Stimulated activated CD8-positive, alpha-beta memory T cell treated with anti-CD3 and anti-CD28 coated beads, Interleukin-7, amount 100 ng/mL, for 1 hour (primary cell): ENCODE data around the gene NUPR1.
A peak's percentile ranks its signal among the peaks of the same experiment; 100 is the strongest.
"Not testable (repeated sequence)": the region's sequence is repeated elsewhere in the genome, so short reads cannot be mapped to it uniquely, and the experiment has no call there.

ENCODE experiments used
- DNase-seq, 2 donors: peaks; one replicate each; pipeline ENCODE4 v3.0.0-alpha.2; 2020; ENCODE audit warnings: low read depth in 2 of 2

Gene NUPR1

DNA sequence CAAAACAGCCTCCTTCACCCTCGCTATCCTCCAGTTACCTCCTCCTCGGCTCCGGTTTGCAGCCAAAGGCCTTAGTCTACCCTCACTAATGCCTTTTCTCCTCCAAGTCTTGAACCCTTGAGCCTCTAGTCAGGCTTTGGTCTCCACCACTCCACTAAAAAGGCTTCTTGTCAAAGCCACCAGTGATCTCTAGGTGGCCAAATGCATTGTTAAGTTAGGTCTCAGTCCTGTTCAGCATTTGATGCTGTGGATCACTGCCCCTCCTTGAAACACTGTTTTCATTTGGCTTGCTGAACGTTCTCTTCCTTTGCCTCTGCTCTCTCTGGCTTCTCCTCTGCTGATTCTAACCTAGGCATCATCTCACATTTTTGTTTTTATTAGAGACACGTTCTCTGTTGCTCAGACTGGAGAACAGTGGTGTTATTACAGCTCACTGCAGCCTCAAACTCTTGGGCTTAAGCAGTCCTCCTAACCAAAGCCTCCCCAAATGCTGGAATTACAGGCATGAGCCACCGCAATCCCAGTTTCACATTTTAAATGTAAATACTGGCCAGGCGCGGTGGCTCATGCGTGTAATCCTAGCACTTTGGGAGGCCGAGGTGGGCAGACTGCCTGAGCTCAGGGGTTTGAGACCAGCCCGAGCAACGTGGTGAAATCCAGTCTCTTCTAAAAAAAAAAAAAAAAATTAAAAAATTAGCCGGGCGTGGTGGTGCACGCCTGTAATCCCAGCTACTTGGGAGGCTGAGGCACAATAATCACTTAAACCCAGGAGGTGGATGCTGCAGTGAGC lies 16.1 kb upstream of the NUPR1 start:
- no peak for DNase-seq

DNA sequence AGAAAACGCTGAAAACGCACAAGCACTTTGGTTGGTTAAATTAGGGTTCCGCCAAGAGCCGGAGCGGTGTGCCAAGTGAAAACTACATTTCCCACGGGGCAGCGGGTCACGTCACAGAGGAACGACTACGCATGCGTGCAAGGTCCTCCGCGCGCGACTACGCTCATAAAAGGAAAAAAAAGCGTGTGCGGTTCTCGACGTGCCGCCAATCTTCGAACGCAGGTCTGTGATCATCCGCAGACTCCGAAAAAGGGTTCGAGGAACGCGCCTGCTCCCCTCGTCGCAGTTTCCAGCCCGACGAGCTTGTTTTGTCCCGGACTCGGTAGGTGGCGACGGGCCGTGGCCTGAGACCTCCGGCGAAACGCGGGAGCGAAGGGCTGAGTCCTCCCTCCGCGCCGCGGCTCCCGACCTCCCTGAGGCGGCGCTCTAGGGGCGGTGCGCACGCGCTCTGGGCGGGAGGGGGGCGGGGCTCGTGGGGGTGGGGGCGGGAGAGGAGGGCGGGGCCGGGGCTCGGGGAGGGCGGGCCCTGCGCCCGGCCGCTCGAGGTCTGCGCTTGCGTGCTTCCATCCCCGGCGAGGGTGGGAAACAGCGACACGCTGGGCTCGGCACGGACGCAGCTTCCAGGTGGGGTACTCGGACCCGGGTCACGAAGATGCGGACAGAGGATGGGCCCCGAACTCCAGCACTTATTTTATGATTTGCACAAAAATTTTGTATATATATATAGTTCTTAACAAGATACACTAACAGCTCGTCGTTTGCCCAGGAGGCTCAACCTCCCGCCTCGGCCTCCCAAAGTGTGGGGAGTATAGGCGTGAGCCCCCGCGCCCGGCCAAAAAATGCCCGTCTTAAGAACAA lies 15.2 kb upstream of the NUPR1 start, which contains the start of gene SGF29:
SGF29 (plus strand) TSS at position 145 of the 858 bp plus-strand sequence. CDS start 27,150 bp downstream, outside the sequence.
- peak; percentile 84 to 85 for DNase-seq

DNA sequence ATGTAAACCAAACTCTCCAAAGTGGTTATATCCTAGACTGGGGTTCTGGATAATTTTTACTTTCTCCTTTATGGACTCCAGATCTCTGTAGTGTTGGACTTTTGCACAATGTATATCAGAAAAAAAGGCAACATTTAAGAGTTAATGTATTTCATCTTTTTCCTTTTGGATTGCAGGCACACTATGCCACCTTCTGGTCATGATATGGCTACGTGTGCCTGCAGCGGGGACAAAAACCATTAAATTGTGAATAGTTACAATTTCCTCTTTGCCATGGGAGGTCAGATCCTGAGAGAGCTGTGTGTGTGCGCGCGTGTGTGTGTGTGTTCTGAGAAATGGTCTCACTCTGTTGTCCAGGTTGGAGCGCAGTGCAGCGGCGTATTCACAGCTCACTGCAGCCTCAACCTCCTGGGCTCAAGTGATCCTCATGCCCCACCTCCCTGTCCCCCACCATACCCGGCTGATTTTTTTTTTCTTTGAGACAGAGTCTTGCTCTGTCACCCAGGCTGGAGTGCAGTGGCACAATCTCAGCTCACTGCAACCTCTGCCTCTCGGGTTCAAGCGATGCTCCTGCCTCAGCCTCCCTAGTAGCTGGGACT lies 10.6 kb upstream of the NUPR1 start:
- DNase-seq = no peak

DNA sequence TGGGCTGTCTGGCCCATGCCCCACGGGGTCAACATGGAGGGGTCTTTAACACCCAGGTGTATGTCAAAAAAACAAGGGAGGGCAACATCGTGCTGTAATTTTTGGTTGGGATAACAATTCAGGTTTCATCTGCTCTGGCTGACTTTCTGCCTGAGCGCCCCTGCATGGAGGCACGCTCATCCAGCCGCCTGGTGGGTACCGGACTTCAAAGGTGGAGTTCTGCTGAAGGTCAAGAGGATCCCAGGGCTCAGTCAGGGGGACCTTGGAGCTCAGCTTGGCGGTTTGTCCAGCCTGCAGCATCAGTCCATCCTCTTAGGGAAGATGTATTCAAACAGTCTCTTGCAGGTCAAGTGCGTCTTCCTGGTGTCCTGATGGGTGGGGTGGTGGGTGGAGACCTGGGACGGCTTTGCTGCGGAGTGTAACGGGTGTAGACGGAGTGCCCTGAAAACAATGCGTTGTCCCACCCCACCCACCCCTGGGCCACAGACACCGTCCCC lies 9.6 kb upstream of the NUPR1 start:
- DNase-seq = no peak

DNA sequence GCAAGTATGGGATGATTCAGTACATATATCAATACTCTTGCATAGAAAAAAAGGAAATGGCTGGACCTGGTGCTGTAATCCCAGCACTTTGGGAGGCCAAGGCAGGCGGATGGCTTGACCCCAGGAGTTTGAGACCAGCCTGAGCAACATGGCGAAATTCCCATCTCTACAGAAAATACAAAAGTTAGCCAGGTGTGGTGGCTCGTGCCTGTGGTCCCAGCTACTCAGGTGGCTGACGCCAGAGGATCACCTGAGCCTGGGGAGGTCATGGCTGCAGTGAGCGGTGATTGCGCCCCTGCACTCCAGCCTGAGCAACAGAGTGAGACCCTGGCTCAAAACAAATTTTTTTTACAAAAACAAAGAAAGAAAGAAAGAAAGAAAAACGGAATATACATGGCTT lies 7.9 kb upstream of the NUPR1 start:
- no peak for DNase-seq

DNA sequence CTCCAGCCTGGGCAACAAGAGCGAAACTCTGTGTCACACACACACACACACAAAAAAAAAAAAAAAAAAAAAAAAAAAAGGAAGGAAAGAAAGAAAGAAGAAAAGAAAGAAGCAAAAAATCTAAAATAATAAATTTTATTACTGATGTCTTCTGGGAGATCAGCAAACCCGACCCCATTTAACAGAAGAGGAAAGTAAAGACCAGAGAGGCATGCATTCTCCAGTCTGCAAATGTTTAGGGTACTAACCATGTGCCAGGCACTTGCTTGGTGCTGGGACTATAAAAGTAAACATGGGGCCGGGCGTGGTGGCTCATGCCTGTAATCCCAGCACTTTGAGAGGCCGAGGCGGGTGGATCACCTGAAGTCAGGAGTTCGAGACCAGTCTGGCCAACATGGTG lies 7.2 kb upstream of the NUPR1 start:
- DNase-seq = not testable (repeated sequence)

DNA sequence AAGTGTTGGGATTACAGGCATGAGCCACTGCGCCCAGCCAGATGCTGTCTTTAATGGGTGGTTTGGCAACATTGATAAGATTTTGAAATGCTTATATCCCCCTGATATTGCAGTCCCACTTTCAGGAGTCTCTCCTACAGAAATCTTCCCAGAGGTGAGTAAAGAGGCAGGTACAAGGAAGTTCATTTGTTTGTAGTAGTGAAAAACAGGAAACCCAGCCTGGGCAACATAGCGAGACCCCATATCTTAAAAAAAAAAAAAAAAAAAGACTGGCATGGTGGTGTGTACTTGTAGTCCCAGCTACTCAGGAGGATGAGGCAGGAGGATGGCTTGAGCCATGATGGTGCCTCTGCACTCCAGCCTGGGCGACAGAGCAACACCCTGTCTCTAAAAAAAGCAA lies 6.2 kb upstream of the NUPR1 start:
- no peak for DNase-seq

DNA sequence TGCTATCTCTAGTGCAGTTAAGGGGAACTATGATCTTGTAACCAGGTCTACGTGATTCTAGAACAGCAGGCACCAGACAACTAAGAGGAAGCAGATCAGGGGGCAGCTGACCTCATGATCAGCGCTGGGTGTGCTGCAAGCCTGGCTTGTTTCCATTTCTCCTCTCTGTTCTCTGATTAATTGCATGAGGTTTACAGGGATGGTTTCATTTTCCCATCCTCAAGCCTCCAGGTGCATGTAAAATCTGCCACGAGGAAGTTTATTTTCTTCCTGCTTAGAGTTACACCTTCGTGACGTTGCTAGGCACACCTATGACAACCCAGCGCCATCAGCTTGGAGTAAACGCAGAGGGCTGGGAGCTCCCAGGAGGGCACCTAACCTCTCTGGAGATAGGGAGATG lies 4.3 kb upstream of the NUPR1 start:
- no peak for DNase-seq

DNA sequence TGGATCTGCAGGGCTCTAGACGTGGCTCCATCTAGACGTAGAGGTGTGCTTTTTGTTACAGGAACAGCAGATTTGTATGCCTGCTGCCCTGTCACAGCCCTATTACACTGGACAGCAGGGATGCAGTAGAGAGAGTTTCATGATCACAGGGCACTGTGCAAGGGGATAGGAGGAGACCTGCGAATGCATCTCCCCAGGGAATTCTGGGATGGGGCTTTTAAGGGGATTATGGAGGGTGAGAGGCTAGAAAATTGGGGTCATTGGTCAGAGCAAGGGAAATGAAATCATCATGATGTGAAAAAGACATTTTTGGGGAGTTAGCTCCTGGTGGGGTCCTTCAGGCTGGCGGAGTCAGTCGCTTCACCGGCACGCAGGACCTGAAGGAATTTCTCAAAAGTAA lies 3.9 kb upstream of the NUPR1 start:
- DNase-seq = no peak

DNA sequence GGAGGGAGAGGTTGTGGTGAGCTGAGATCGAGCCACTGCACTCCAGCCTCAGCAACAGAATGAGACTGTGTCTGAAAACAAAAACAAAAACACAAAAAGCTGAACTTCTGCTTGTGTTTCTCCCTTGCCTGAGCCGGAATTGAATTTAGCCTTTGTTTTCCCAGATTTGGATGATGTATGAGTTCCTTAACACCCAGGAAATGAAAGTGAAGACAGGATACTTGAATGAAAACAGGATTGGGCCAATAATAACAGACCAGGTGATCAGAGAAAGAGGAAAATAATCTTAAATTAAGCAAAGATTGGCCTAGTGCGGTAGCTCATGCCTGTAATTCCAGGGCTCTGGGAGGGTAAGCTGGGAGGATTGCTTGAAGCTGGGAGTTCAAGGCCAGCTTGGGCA lies 1.6 kb upstream of the NUPR1 start:
- no peak for DNase-seq

DNA sequence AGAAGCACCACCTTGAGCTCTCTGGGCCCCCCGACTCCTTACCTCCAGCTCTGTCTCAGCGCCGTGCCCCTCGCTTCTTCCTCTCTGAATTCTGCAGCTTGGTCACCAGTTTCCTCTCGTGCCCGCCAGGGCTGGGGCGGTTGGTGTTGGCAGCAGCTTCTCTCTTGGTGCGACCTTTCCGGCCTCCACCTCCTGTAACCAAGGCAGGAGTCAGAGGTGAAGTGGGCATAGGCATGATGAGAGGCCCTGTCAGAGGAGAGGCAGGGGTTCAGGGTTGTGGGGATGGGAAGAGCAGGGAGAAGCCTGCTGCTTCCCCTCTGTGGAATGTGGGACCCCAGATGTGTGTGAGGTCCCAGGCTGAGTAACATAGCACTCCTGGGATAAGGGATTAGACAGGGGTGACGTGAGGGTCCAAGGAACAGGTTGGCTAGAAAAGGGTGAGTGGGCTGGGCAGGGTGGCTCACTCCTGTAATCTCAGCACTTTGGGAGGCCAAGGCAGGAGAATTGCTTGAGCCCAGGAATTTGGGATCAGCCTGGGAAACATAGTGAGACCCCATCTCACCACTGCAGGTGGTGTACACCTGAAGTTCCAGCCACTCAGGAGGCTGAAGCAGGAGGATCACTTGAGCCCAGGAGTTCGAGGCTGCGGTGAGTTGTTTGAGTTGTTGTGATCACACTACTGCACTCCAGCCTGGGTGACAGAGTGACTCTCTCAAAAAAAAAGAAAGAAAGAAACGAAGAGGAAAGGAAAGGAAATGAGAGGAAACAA lies 626 bp downstream of the NUPR1 start:
- no peak for DNase-seq

DNA sequence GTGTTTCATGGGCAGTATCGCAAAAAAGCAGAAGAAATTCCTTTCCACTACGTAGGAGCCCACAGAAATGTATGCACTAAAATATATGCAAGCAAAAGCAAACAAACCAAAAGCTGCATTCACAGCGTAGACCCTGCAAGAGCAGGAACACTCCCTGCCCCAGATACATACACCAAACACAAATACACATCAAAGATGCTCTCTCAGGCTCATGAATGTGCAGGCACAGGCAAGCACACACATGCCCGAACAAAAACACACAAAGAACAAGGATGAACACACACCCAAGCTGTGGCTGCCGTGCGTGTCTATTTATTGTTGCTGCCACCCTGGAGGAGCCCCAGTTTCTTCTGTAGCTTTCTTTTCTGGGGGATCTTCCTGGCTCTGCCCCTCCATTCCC lies 1.7 kb downstream of the NUPR1 start:
- DNase-seq = no peak

DNA sequence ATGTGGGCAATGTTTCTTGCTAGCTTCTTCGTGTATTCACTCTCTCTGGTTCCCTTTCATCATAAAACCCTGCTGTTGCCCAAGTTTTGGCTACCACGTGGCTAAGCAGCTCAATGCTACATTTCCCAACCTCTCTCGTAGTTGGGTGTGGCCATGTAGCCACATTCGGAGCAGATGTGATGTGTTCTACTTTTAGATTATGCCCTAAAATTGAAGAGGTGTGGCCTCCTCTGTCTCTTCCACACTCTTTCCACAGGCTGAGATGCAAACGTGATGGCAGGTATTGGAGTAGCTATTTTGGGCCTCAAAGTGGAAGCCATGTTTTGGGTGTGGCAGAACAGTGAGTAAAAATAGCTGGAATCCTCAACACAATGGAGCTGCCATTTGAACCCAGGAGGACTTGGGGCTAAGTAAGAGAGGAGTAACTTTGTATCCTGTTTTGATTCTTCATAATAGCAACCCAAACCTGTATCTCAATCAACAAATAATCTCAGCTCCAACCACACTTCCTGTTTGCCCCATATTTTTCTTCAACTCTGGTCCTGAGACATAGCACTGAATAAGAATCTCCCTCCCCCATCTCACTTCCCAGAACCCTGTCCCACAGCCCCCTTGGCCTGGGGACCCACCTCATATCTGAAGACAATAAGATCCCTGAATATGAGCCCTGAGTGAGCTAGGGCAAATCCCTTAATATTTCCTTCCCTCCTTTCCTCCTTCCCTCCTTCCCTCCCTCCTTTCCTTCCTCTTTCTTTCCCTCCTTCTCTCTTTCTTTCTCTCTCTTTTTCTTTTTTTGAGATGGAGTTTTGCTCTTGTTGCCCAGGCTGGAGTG lies 4.0 kb downstream of the NUPR1 start:
- no peak for DNase-seq

DNA sequence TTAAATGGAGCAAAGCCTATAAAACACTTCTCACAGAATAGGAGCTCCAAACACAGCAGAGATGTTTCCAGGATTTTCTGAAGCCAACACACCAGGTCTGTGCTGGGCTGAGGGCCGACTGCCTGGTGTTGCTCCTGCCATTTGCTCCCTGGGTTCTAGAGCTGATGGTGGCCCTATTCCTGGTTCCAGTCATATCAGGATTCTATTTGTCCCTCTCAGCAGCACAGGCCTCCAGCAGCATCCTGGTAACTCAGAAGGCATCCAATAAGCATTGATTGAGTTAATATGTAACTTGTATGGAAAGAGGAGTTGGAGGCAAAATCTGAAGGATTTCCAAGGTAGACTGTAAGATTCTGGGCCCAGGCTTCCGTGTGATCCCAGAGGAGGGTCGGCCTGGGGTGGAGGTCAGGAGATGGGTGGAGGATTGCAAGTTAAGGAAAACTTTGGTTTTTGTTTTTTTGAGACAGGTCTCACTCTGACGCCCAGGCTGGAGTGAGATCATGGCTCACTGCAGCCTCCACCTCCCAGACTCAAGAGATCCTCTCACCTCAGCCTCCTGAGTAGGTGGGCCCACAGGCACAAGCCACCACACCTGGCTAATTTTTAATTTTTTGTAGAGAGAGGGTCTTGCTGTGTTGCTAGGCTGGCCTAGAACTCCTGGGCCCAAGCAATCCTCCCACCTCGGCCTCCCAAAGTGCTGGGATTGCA lies 5.7 kb downstream of the NUPR1 start:
- no peak for DNase-seq

DNA sequence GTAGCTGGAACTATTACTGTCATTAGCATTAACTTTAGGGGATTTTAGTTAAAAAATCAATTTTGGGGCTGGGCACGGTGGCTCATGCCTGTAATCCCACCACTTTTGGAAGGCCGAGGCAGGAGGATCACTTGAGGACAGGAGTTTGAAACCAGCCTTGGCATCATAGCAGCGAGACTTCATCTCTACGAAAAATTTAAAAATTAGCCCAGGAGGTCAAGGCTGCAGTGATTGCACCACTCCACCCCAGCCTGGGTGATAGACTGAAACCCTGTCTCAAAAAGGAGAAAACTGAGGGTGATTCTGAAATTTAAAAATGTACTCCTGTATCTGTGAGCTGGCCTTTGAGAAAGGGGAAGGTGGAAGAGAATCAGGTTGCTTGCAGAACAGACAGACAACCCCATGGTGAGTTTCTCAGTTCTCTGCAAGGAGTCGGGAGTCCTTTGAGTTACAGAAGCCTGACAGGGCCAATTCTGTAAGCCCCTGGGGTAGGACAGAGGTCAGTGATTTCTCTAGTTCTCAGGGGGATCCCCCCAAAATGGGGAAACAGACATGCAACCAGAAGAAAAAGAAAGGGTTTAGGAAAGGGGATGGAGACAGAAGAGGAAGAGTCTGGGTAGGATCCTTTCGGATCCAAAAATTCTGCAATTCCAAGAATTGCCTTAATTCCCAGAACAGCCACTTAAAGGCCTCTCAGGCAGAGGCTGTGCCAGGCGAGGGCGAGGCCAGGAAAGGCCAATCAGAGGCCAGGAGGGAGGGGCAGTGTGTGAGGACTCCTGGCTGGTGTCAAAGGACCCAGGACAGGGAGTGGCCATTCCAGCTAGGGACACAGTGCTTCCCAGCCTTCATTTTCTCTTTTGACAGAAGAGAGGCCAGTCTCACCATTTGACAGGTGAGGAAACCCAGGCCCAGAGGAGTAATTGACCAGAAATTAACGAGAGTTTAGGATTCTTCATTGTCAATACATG lies 6.7 kb downstream of the NUPR1 start:
- no peak for DNase-seq

DNA sequence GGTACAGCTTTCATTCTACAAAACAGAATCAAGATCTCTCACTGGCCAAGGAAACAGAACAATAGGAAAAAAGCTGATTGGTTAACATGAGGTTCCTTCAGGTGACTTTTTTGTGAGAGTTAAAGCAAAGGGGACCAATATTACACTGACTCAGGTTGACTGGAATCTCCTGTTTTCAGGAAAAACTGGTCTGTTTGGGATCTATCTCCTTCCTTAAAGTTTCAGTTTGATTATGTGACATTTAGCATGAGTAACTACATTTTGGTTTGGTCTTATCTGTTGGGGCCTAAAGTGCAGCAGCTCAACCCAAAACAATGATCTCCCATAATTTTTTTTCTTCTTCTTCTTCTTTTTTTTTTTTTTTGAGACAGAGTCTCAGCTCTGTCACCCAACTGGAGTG lies 9.7 kb downstream of the NUPR1 start:
- no peak for DNase-seq

DNA sequence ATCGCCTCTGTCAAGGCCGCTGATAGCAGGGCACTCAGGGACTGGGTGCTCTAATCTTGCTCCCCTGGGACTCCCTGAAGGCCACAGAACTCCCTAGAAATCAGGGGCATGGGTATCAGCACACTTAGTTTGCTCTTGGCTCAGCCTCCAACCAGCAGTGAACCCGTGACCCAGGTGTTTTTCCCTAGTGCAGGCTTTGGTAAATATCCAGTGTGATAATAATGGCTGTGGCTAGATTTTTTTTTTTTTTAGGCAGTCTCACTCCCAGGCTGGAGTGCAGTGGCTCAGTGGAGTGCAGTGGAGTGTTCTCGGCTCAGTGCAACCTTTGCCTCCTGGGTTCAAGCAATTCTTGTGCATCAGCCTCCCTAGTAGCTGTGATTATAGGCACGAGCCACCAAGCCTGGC lies 10.3 kb downstream of the NUPR1 start:
- DNase-seq = no peak

DNA sequence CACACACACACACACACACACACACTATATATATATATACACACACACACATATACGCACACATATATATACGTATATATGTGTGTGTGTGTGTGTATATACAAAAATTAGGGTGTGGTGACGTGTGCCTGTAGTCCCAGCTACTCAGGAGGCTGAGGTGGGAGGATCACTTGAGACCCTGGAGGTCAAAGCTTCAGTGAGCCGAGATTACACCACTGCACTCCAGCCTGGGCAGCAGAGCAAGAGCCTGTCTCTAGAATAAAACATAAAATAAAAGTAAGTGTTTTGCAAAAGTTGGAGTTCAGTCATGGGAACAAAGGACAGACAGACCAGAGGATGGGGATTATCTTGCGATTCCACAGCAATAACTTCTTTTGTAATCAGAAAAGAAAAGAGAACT lies 10.8 kb downstream of the NUPR1 start:
- no peak for DNase-seq
